BE2C (cell line): ENCODE results near the gene STAP2.

Source experiments
- DNase-seq: peaks from one replicate; pipeline ENCODE4 v3.0.0-alpha.2; 2020
- H3K27me3 ChIP-seq: fragments of 250-450 bp; sonication (Bioruptor Pico); 2 replicates; pipeline ENCODE4 v1.5.1; 2020; ENCODE audit warnings: mild to moderate bottlenecking
- H3K36me3 ChIP-seq: fragments of 250-450 bp; sonication (Bioruptor Pico); 2 replicates; pipeline ENCODE4 v1.5.1; 2020; ENCODE audit warnings: mild to moderate bottlenecking
- H3K4me1 ChIP-seq: fragments of 250-450 bp; sonication (Bioruptor Pico); 2 replicates; pipeline ENCODE4 v1.5.1; 2020
- H3K4me3 ChIP-seq: 2 replicates; pipeline ENCODE4 v1.5.1; 2011; ENCODE audit warnings: low read depth, low read length
- H3K9me3 ChIP-seq: fragments of 250-450 bp; sonication (Bioruptor Pico); 2 replicates; pipeline ENCODE4 v1.5.1; 2020
- TF ChIP-seq, protein P1 (sequence below): IDR thresholded peaks from 2 replicates; pipeline ENCODE4 v1.5.1; 2012; ENCODE audit warnings: mild to moderate bottlenecking, low read depth, low read length

The STAP2 gene

DNA sequence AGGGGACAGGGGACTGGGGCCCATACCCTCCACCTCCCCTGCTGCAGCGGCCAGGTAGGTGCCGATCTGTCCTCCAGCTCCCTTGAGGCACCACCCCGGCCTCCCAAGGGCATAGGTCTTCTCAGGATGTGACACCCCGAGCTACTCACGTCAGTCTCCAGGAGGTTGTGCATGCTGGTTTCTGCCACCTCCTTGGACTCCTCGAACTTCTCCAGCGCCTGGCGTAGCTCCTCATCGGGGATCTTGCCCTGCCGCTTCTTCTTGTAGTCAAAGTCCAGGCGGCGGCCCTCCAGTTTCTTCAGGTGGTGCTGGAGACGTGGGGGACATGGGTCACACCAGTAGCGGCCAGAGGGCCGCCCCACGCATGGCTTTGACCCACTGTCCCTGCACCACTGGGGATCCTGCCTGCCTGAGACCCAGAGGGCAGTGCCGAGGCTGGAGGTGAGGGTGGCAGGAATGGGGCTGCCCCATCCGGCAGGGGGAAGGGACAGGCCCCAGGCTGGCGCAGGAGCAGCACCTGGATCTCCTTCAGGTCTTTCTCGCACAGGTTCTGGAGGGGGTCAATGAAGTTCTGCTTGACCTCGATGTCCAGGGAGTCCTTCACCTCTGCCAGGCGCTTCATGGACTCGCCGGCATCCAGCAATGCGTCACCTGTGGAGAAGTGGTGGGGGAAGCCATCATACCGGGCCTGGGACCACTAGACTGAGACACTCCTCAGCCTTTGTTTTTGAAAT, 25.1 kb upstream of the STAP2 start:
- Histone ChIP-seq H3K4me1 (peaks cover 8% of the 10 kb centered on the region; the same call in 1 of the 2 replicates), H3K9me3 (no peaks in the 10 kb centered on the region), H3K27me3 (no peaks in the 10 kb centered on the region), H3K36me3 (peaks cover 73% of the 10 kb centered on the region), H3K4me3 (no peak overlapping the region)
- no peak for DNase-seq
- TF ChIP-seq, protein P1, sequence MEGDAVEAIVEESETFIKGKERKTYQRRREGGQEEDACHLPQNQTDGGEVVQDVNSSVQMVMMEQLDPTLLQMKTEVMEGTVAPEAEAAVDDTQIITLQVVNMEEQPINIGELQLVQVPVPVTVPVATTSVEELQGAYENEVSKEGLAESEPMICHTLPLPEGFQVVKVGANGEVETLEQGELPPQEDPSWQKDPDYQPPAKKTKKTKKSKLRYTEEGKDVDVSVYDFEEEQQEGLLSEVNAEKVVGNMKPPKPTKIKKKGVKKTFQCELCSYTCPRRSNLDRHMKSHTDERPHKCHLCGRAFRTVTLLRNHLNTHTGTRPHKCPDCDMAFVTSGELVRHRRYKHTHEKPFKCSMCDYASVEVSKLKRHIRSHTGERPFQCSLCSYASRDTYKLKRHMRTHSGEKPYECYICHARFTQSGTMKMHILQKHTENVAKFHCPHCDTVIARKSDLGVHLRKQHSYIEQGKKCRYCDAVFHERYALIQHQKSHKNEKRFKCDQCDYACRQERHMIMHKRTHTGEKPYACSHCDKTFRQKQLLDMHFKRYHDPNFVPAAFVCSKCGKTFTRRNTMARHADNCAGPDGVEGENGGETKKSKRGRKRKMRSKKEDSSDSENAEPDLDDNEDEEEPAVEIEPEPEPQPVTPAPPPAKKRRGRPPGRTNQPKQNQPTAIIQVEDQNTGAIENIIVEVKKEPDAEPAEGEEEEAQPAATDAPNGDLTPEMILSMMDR: no peak

DNA sequence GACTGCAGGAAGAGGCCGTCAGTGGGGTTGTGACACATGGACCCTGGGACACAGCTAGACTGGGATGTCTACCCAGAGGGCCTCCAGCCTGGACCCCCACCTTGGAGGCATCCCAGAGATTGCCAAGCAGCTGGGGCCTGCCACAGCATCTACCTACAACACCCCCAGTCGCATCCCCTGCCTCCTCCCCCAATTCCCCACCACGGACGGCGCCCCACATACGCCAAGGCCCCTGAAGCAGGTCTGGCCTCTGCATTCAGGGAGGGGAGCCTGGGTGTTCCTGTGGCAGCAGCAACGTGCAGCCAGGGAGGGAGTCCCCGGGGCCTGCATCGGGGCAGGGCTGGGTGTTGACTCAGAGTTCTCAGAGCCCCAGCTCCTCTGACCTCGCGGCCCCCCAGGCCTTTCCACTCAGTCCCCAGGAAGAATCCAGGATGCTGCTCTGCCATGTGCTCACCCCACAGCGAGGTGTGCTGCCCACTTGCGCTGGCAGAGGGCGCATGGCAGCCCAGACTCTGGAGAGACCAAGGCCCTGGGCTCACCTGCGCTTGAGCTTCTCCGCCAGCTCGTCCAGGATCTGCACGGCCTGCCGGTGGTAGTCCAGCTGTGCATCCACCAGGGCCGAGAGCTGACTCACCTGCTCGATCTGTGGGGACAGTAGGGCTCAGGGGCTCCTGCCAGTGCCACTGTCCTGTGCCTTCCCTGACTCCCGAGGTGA, 24.4 kb upstream of the STAP2 start:
- H3K4me3 ChIP-seq: no peak overlapping the region
- no peaks in the 10 kb centered on the region for H3K9me3 ChIP-seq
- peaks cover 76% of the 10 kb centered on the region for H3K36me3 ChIP-seq
- TF ChIP-seq, protein P1: peak; percentile 12; the same call in 1 of the 2 replicates
- H3K27me3 ChIP-seq: no peaks in the 10 kb centered on the region
- peaks cover under 1% of the 10 kb centered on the region; the same call in 1 of the 2 replicates for H3K4me1 ChIP-seq
- no peak for DNase-seq

DNA sequence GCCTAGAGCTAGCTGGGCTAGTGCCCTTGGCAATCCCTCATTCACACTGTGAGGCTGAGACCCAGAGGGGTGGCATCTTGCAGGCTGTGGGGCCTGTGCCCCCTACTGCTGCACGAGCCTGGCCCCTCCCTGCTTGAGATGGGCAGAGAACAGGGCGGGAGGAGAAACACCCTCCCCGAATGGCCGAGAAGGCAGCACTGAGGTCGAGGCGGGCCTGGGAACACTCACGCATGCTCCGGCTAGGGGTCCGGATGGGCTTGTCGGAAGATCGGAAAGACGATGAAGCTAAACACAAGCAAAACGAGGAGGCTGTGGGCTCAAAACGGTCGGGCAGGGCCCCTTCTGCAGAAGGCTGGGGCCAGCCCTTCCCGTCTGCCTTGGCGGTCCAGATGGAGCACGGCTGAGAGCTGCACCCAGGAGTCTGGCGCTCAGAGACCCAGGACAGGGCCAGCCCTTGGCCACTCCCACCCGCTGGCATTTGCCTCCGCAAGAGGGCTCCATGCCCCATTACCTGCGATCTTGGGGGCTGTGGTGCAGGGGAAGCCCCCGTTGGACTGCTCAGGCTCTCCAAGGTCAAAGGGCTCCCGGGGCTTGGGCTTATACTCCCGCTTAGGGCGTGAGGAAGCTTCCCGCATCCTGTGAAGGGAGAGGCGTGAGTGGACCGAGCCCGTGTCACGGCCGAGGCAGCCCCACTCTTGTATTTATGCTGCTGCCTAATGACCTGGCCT, 23.6 kb upstream of the STAP2 start:
- H3K4me3 ChIP-seq: no peak overlapping the region
- no peaks in the 10 kb centered on the region for H3K27me3 ChIP-seq
- DNase-seq: no peak
- no peaks in the 10 kb centered on the region for H3K4me1 ChIP-seq
- TF ChIP-seq, protein P1: no peak
- H3K9me3 ChIP-seq: no peaks in the 10 kb centered on the region
- peaks cover 81% of the 10 kb centered on the region for H3K36me3 ChIP-seq

DNA sequence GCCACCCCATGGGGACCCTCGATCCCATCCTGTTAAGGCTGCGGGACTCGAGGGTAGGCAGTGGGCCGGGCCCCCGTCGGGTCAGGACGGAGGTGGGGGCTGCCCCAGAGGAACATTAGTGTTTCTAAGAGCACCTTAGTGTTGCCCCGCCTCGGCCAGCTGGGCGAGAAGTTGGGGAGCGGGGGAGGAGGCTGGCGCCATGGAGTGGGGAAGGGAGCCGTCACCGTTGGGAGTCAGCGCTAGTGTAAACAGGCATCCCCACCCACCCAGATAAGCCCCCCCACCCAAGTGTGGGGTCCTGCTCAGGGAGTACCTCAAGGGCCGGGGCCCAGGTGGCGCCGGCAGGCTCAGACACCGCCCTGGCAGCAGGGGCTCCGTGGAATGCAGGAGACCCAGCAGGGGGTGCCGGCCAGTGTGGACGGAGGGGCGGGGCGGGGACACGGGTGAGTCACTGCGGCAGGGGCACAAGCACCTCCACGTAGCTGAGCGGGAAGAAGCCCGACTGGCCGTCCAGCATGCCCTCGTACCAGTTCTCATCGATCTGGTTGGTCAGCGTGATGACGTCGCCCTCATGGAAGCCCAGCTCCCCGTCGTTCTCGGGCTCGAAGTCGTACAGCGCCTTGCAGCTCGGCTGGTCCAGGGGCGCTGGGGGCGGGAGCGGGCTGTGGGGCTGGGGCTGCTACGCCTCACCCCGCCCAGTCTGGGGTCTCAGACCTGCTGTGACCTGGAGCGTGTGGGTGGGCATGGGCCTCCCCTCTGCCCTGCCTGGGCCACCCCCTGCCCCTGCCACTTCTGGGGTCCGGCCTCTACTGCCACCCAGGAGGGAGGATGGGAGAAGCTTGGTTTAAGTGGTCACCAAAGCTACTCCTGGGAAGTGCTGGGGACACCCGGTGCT, 22.8 kb upstream of the STAP2 start:
- peaks cover 80% of the 10 kb centered on the region for H3K36me3 ChIP-seq
- H3K9me3 ChIP-seq: no peaks in the 10 kb centered on the region
- H3K4me1 ChIP-seq: no peaks in the 10 kb centered on the region
- TF ChIP-seq, protein P1: no peak
- DNase-seq: no peak
- H3K27me3 ChIP-seq: no peaks in the 10 kb centered on the region
- H3K4me3 ChIP-seq: no peak overlapping the region

DNA sequence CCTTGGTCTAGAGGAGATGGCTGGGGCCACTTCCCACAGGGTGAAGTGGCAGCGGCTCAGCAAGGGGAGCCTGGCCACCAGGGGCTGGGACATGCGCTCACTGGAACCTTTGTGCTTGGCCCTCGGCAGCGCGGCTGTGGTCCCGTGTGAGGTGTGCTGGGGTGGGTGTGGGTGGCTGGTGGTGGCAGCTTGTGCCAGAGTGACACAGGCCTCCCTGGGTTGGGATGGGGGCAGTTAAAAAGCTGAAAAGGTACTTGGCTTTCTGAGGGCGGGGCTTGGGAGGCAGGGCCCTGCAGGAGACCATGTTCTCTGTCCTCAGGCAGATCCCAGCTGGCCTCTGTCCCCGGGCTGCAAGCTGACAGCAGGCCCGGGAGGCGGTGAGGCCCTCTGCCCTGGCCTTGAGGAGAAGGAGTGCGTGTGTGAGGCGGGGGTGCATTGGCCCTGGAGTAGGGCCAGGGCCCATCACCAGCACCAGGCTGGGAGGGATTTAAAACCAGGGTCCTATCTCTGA, 22.1 kb upstream of the STAP2 start:
- Histone ChIP-seq H3K9me3 (no peaks in the 10 kb centered on the region), H3K4me1 (no peaks in the 10 kb centered on the region), H3K27me3 (no peaks in the 10 kb centered on the region), H3K36me3 (peaks cover 76% of the 10 kb centered on the region), H3K4me3 (no peak overlapping the region)
- TF ChIP-seq, protein P1: no peak
- DNase-seq: no peak
